ENCODE data around the gene NRIP1.

NRIP1 gene

GRCh38 chr21:15006594-15007230, 58.1 kb downstream of the NRIP1 start:
- DNase-seq (ENCODE audit: low read depth) = no peak

GRCh38 chr21:15005391-15005790, 59.4 kb downstream of the NRIP1 start:
- DNase-seq (ENCODE audit: low read depth) = no peak

DNA sequence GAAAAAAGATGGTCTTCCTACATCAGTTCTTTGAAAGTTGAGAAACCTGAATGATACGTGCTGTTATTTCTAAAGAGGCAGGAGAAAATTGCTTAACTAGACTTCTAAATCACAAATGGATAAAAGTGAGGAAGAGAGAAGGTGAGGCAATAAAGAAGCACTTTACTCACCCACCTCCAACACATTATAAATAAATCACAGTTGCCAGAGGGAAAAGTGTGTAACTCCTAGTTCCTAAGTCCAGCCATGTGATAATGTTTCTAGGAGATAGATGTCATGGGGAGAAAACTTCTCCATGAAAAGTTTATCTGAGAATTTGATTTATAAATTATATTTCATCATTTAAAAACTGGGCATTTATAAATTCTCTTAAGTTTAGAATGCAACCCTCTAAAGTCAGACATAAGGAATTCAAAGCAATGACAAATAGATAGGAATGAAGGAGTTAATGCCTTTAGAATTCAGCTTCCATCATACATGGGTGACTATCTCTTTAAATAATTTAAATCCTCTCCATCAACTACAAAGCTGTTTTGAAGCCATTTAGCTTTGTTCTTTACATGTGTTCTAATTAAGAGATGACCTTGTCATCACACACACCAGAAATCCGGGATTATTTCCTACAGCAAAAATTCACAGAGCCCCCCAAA, 60.0 kb downstream of the NRIP1 start:
- no peak for DNase-seq (ENCODE audit: low read depth)

GRCh38 chr21:15003463-15004135, 61.2 kb downstream of the NRIP1 start:
- DNase-seq (ENCODE audit: low read depth) = no peak

GRCh38 chr21:15001857-15002606, 62.8 kb downstream of the NRIP1 start:
- no peak for DNase-seq (ENCODE audit: low read depth)

GRCh38 chr21:15001113-15001512, 63.7 kb downstream of the NRIP1 start:
- DNase-seq (ENCODE audit: low read depth) = no peak

- no peak for DNase-seq (ENCODE audit: low read depth)
Observed at GRCh38 chr21:15000081-15000480, 64.7 kb downstream of the NRIP1 start.

DNA sequence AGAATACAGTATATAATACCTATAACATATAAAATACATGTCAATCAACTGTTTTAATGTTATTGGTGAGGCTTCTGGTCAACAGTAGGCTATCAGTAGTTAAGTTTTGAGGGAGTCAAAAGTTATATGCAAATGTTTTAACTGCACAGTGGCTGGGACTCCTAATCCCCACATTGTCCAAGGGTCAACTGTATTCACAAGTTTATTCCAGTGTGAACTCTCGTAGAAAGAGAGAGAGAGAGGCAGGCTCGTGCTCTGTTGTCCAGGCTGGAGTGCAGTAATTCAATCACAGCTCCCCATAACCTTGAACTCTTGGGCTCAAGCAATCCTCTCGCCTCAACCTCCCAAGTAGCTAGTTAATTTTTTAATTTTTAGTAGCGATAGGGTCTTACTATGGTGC, 66.0 kb downstream of the NRIP1 start:
- no peak for DNase-seq (ENCODE audit: low read depth)

GRCh38 chr21:14998336-14998735, 66.5 kb downstream of the NRIP1 start:
- no peak for DNase-seq (ENCODE audit: low read depth)

- no peak for DNase-seq (ENCODE audit: low read depth)
Observed at GRCh38 chr21:14995695-14996490, 68.9 kb downstream of the NRIP1 start.

GRCh38 chr21:14995226-14995625, 69.6 kb downstream of the NRIP1 start:
- no peak for DNase-seq (ENCODE audit: low read depth)

DNA sequence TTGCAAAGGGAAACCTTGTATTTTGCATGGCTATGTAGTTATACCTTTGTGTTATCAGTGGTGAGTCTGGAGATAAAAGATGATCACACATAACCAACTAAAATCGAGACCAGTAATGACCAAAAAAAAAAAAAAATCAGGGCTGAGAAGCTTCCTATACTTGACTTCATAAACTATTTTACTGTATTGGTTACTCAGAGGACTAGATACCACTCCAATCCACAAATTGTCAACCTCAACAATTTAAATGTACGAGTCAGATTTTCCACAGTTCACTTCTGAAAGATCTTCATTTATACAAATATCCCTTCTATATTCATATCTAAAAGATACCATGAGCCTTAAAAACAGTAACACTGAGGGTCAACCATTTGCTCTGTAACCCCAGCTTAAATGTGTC, 71.7 kb downstream of the NRIP1 start:
- no peak for DNase-seq (ENCODE audit: low read depth)

GRCh38 chr21:14991957-14992356, 72.8 kb downstream of the NRIP1 start:
- no peak for DNase-seq (ENCODE audit: low read depth)

GRCh38 chr21:14989359-14989758, 75.4 kb downstream of the NRIP1 start:
- DNase-seq (ENCODE audit: low read depth) = no peak

DNA sequence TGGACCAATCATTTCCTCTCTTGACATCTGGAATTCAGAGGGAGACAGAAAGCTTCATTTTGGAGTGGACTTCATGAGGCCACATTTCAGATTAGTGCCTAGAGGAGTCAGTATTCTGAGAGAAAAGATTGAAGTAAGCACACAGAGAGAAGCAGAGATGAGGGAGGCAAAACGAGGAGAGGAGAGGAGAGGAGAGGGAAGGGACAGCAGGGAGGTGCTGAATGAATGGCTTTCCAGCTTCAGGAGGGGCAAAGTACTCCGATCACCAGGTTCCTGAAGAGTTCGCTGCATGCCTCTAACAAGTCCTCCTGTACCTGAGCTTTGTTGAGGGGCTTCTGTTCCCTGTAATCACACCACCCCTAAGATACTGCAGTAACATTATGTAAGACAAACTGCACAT, 76.0 kb downstream of the NRIP1 start:
- no peak for DNase-seq (ENCODE audit: low read depth)

DNA sequence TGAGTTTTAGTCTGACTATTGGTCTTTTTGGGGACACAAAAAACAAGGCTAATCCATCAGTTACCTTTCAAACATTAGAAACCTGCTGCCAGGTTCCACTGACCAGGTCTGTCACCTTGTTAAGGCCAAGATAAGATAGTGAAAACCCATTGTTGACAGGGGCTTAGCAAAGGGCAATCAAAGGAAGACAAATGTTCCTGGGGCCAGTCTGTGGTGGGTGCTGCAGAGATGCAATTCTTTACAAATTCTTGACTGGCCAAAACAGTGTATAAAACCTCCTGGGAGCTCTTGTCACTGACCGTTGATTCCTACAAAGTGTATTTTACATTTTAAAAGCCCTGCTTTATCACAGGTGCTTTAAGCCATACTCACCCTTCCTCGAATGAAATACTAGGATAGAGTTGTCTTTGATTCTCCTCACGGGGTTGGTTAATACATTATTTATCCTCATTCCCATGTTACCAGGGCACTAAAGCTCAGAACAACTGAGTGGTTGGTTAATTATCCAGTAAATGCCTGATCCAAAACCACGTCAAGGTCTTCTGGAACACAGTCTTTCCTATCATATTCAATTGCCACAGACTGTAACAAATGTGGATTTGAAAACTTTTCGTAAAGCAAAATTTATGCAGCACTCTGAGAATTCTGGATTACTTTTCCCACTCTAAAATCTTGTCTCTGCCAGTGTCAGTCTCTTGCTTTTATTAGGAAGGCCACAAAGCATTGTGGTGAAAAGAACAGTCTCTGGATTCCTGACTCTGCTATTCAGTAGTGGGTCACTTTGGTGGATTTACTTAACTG, 77.2 kb downstream of the NRIP1 start:
- DNase-seq (ENCODE audit: low read depth) = no peak

DNA sequence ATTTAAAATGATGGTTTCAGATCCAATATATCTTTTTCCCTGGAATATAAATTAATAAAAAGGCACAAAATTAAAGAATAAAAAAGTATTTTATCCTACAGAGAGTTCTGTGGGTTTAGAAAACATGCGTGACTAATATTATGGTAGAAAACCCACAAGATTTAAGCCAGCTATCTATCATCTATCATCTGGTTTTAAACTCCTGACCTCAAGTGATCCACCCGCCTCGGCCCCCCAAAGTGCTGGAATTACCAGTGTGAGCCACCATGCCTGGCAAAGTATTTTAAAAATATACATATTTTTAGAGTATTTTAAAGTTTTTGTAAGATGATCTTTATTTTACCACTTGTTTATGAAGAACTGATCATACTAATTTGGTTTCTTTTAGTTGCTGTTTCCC, 79.5 kb downstream of the NRIP1 start:
- DNase-seq (ENCODE audit: low read depth) = no peak

DNA sequence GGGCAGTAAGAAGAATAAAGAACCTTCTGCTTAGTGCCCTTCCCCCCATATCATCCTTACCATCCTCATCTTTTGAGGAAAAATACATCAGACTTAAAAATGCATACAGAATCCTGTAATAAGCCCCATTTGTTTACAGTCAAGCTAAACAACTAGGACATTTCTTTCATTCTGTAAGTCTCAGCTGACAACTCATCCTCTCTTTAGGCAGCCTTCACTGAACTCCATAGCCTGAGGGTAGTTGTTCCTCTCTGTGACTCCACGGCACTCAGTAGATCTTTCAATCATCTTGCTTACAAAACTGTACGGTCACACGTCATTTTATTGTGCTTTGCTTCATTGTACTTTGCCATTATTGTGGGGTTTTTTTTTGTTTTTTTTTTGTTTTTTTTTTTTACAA, 82.5 kb downstream of the NRIP1 start:
- no peak for DNase-seq (ENCODE audit: low read depth)

DNA sequence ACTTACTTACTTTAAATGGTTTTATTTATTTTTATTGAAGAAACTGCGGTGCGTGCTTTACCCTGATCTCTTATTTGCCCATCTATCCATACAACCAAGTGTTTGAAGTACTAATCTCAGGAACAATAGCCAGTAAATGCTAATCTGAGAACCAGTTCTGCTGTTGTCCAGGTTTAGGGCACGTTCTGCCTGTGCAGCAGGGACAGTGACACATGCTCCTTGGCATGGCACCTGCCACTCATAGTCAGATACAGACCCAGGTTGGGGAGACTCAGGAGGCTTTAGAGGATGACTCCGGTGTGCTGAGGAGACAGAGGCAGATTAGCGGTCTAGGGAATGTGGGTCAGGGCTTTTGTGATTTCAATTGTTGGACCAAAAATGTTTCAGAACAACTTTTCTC, 83.6 kb downstream of the NRIP1 start:
- no peak for DNase-seq (ENCODE audit: low read depth)

DNA sequence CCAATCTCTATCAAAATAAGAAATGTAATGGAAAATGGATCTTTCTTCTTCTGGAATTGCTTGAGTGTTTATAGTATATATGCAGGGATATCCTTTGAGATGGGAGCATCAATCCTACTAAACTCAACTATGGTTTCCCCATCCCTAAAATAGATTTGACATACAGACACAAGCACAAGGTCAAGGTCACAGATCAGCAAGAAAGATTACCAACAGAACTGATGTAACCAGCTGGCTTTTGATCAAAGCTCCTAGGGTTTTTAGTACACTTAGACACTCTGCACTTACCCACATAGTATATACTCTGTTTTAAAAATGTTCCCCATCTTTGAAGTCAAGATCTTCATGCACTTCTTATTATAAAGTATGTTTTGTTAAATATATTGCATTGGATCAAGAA, 85.5 kb downstream of the NRIP1 start:
- DNase-seq (ENCODE audit: low read depth) = no peak

DNA sequence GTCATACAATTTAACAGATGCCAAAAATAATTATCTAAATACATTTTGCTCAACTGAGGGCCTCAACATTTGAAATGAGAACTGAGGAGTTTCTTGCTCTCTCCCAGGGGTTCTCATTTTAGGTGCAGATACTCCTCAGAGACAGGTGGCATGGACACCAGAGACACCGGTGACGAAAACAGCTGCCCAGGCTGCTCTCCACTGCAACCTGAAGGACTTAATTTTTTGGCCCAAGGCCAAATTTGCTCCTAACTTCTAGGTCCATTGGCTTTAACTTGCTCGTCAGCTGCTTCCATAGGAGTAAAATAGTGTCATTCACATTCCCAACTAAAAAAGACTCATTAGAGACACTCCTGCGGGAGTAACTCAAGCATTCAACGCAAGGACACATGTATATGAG, 87.0 kb downstream of the NRIP1 start:
- DNase-seq (ENCODE audit: low read depth) = no peak

Measured in T follicular helper cell (primary cell).